GM12878 (cell line): ENCODE data around the gene B3GALT4. TPM values are rescaled to one million over a fixed set of nuclear protein-coding genes. Genes with fewer than 3 reads are reported as not detected.

Experiments
- ATAC-seq: fragments of 200-7000 bp; cut with Tn5 transposase; 3 replicates; pipeline ENCODE4 v1.9.1; 2020; ENCODE audit warnings: mild to moderate bottlenecking, moderate library complexity
- BruUV-seq: library from RNA; stranded (reverse); fragments of 400-500 nt; replicated peaks from 2 replicates; lab custom pipeline; 2021; lab: Mats Ljungman, UMichigan
- CTCF ChIA-PET: fragments of 300-600 bp; sonication (Branson Sonifier 250); formaldehyde crosslinking; extraction: SDS; loops from one replicate; lab custom pipeline; 2021; ENCODE audit warnings: inconsistent platforms; lab: Yijun Ruan, JAX
- POLR2A ChIA-PET: fragments of 350-600 bp; formaldehyde crosslinking; extraction: SDS; loops from one replicate; lab custom pipeline; 2021; ENCODE audit warnings: inconsistent platforms; lab: Charles Lee
- RAD21 ChIA-PET: fragments of 300-600 bp; sonication (Branson Sonifier 250); formaldehyde crosslinking; loops from one replicate; lab custom pipeline; 2023; ENCODE audit warnings: antibody characterized with exemption; ENCODE audit not compliant: unreplicated experiment; lab: Charles Lee
- SMC1A ChIA-PET: fragments of 300-600 bp; sonication (Branson Sonifier 250); formaldehyde crosslinking; loops from one replicate; lab custom pipeline; 2023; ENCODE audit not compliant: unreplicated experiment, uncharacterized antibody; lab: Charles Lee
- DNase-seq: peaks from one replicate; pipeline ENCODE4 v3.0.0-alpha.2; 2011; ENCODE audit warnings: low read depth, low spot score
- FAIRE-seq: peaks from 3 replicates; lab custom pipeline; 2011; peaks lifted over from hg19 to GRCh38; lab: Jason Lieb, UNC
- H2AFZ ChIP-seq: 2 replicates; pipeline ENCODE4 v1.6.0; 2011; ENCODE audit warnings: low read depth, low read length, control low read depth; ENCODE audit not compliant: control insufficient read depth
- H3K27ac ChIP-seq: 2 replicates; pipeline ENCODE4 v1.5.1; 2011; ENCODE audit warnings: control low read depth; ENCODE audit not compliant: control insufficient read depth, insufficient read depth
- H3K27me3 ChIP-seq, 2 experiments: replicated peaks in 1 of 2; 2 replicates each; pipeline versions ENCODE4 v1.6.0 to v1.6.1; 2011; ENCODE audit warnings: low read length in 1 of 2; ENCODE audit not compliant: control insufficient read depth in 2 of 2, insufficient read depth in 2 of 2
- H3K36me3 ChIP-seq, 2 experiments: 2 replicates each; pipeline ENCODE4 v1.5.1; 2011; ENCODE audit warnings: low read length in 1 of 2; ENCODE audit not compliant: control insufficient read depth in 2 of 2, insufficient read depth in 2 of 2
- H3K4me1 ChIP-seq: 2 replicates; pipeline ENCODE4 v1.6.1; 2011; ENCODE audit warnings: mild to moderate bottlenecking, low read length, moderate library complexity, mixed read lengths; ENCODE audit not compliant: control insufficient read depth, insufficient read depth
- H3K4me2 ChIP-seq: 2 replicates; pipeline ENCODE4 v1.6.0; 2011; ENCODE audit warnings: control low read depth; ENCODE audit not compliant: control insufficient read depth, insufficient read depth
- H3K4me3 ChIP-seq: fragments of 200-600 bp; sonication (generic); 2 replicates; pipeline ENCODE4 v1.5.1; 2016
- H3K79me2 ChIP-seq: 2 replicates; pipeline ENCODE4 v1.6.0; 2011; ENCODE audit warnings: low read length; ENCODE audit not compliant: control insufficient read depth, insufficient read depth
- H3K9ac ChIP-seq: 2 replicates; pipeline ENCODE4 v1.8.0; 2011; ENCODE audit warnings: low read length, control low read depth, mixed read lengths; ENCODE audit not compliant: control insufficient read depth, insufficient read depth
- H3K9me3 ChIP-seq: replicated peaks from 3 replicates; pipeline ENCODE4 v1.5.1; 2011; ENCODE audit warnings: mild to moderate bottlenecking, low read length; ENCODE audit not compliant: control insufficient read depth, insufficient read depth
- H4K20me1 ChIP-seq: 2 replicates; pipeline ENCODE4 v1.6.0; 2011; ENCODE audit not compliant: control insufficient read depth, insufficient read depth
- BCL11A ChIP-seq: IDR thresholded peaks from 2 replicates; pipeline ENCODE4 v1.6.1; 2011; ENCODE audit warnings: low read depth, low read length
- CREB1 ChIP-seq: IDR thresholded peaks from 2 replicates; pipeline ENCODE4 v1.6.1; 2012; ENCODE audit warnings: low read depth, mild to moderate bottlenecking, inconsistent platforms
- E2F4 ChIP-seq: IDR thresholded peaks from 2 replicates; pipeline ENCODE4 v1.6.1; 2012; ENCODE audit warnings: low read depth, low read length, improper control_type of control experiment
- IKZF1 ChIP-seq: fragments of 450-650 bp; conservative IDR thresholded peaks from 2 replicates; pipeline ENCODE4 v1.6.1; 2017; ENCODE audit warnings: antibody characterized with exemption, mild to moderate bottlenecking
- IRF4 ChIP-seq: IDR thresholded peaks from 2 replicates; pipeline ENCODE4 v1.6.1; 2011; ENCODE audit warnings: low read depth, low read length
- NFYB ChIP-seq: IDR thresholded peaks from 2 replicates; pipeline ENCODE4 v1.6.1; 2011; ENCODE audit warnings: low read depth, mild to moderate bottlenecking, low read length, improper control_type of control experiment, moderate library complexity; ENCODE audit not compliant: insufficient read depth
- NKRF ChIP-seq: fragments of 450-650 bp; conservative IDR thresholded peaks from 2 replicates; pipeline ENCODE4 v1.6.1; 2017; ENCODE audit warnings: mild to moderate bottlenecking, moderate library complexity
- STAT1 ChIP-seq: fragments of 450-650 bp; conservative IDR thresholded peaks from 2 replicates; pipeline ENCODE4 v1.6.1; 2014; ENCODE audit warnings: antibody characterized with exemption, mild to moderate bottlenecking
- ZNF622 ChIP-seq: fragments of 450-650 bp; IDR thresholded peaks from 2 replicates; pipeline ENCODE4 v1.6.1; 2017; ENCODE audit warnings: mild to moderate bottlenecking, inconsistent platforms
- ZZZ3 ChIP-seq: IDR thresholded peaks from 2 replicates; pipeline ENCODE4 v1.6.1; 2011; ENCODE audit warnings: low read depth; ENCODE audit not compliant: control insufficient read depth, insufficient read length
- WGBS: methylation state at CpG from one replicate; pipeline ENCODE4 v1.1.6; 2016; ENCODE audit warnings: low lambda C conversion rate; ENCODE audit not compliant: insufficient replicate concordance, insufficient coverage; ENCODE audit errors: missing lambda C conversion rate; 5-methylcytosine and 5-hydroxymethylcytosine counted together
- in situ Hi-C: fragments of 300-500 bp; cut with MboI; formaldehyde crosslinking; loops from 9 replicates; pipeline ENCODE4 v1.14.3; 2018; ENCODE audit warnings: mixed read lengths
- intact Hi-C: fragments of 100-400 bp; cut with micrococcal nuclease; formaldehyde crosslinking; loops from one replicate; pipeline ENCODE4 v1.14.2; 2022; ENCODE audit not compliant: unreplicated experiment
- polyA plus RNA-seq, 11 experiments: library from polyadenylated mRNA; depleted of rRNA in 4 of 11; unstranded in 6 of 11; stranded (reverse) in 5 of 11; fragments of >200 nt; fragmentation: Nextera tagmentation in 4 of 11; fragmentation: Illumina TruSeq in 1 of 11; extraction: Ambion mirVana in 4 of 11; extraction: Trizol in 1 of 11; gene quantifications; 1 replicate in 1 of 11; 2 replicates in 10 of 11; pipeline versions ENCODE4 v1.2.1 to v1.2.3, GENCODE V29; 2011 to 2016; ENCODE audit warnings: inconsistent platforms in 2 of 11, missing spikeins in 2 of 11, low read depth in 1 of 11
- total RNA-seq, 4 experiments: library from RNA; depleted of rRNA in 3 of 4; stranded (reverse); fragments of >200 nt in 3 of 4; fragmentation: Illumina TruSeq in 1 of 4; extraction: Trizol in 1 of 4; gene quantifications; 2 replicates each; pipeline versions ENCODE4 v1.2.1 to v1.2.3, GENCODE V29; 2013 to 2021

B3GALT4 gene
- total and polyA plus RNA-seq, 10 of the 15 experiments (the other 5 are each of a cell fraction or from before 2014, with no cell fraction given), result 0.27 to 8.2 (median 2.6) TPM

GRCh38 chr6:33320315-33321181 lies 43.6 kb downstream of the B3GALT4 start:
- FAIRE-seq (no peak), DNase-seq (no peak), ATAC-seq (no peak)
- Histone ChIP-seq H3K27me3 (no peaks in the 10 kb centered on the region), H3K4me3 (peak overlapping the region; percentile 91), H3K4me2 (peak overlapping the region; percentile 94), H3K79me2 (peaks cover 35% of the 10 kb centered on the region), H3K4me1 (peaks cover 26% of the 10 kb centered on the region), H3K9me3 (no peaks in the 10 kb centered on the region), H3K27ac (no peak overlapping the region), H3K9ac (no peak overlapping the region), H2AFZ (no peak overlapping the region), H4K20me1 (0 out of 2 replicates have a peak, but pooled peaks cover 3% of the 10 kb centered on the region), H3K36me3 (peaks cover 12 to 16% of the 10 kb centered on the region in 2 experiments; a peak in 3 of 4 replicates)
- CTCF ChIA-PET, result no interaction called here
- TF ChIP-seq IRF4 (no peak), STAT1 (no peak), ZZZ3 (no peak), ZNF622 (no peak), NFYB (no peak), E2F4 (no peak), CREB1 (no peak), BCL11A (no peak), NKRF (no peak), IKZF1 (no peak)
- intact Hi-C loops (no loop called here), in situ Hi-C loops (no loop called here)
- 97% methylated on average over 32 of the region's 32 CpGs for WGBS
- no TSS peak for BruUV-seq
- SMC1A ChIA-PET, result no interaction called here
- POLR2A ChIA-PET, result interaction anchor here (1.4 kb wide), 1 partner anchor 32 kb away, joined by 4 read pairs; no protein-coding TSS in a partner anchor
- RAD21 ChIA-PET, result interaction anchor here (0.8 kb wide), 1 partner anchor 8 kb away, joined by 3 read pairs; no protein-coding TSS in a partner anchor
